ENCODE data around the gene ACTBL2.

ACTBL2 gene

DNA sequence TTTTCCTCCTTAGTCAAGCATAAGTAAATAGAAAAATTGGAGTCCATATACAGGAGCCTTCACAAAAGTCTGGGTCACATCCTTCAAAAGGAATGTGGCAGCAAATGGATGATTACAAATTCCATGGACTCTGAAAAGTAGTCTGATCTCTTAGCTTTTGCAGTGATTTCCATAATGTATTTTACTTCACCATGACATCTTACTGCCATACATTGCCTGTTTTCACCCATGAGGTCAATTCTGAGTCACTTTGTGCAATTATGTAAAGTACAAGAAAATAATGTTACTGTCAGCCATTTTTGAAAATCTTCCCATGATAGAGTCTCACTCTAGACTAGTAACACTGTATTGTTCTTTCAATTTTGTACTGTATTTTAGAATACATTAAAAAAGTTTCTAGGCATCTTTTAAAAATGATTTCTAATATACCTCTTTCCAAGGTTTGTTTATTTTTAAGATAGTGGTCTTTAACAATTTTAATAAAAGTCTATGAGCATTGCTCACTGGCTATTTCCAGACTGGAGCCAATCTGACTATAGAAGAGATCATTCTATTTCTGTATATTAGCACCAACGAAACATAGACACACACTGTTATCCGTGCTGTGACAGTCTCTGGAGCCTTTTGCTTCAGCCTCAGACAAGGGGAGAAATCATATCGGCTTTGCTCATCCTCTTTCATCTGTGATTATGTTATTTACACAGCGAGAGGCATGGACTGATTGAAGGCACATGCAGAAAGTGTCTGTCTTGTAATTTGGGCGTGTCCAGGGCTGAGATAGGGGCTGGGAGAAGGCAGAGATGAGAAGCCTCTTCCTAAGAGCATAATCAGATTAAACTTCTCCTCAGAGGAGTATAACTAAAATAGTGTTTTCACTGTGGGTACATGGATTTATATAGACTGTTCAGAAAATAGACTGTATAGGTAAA is 22.9 kb upstream of the ACTBL2 start:
- Histone ChIP-seq H3K9me3 (ENCODE audit: control insufficient read depth, insufficient read depth, low read length) (no peaks in the 10 kb centered on the region), H3K27me3 (ENCODE audit: control insufficient read depth, insufficient read depth, low read length) (no peaks in the 10 kb centered on the region), H3K36me3 (ENCODE audit: control insufficient read depth, insufficient read depth, low read length) (no peaks in the 10 kb centered on the region), H3K4me3 (ENCODE audit: low read depth, low read length) (no peak overlapping the region), H3K9ac (ENCODE audit: low read depth, low read length) (no peak overlapping the region), H3K4me1 (ENCODE audit: control insufficient read depth, insufficient read depth, low read length) (no peaks in the 10 kb centered on the region)

DNA sequence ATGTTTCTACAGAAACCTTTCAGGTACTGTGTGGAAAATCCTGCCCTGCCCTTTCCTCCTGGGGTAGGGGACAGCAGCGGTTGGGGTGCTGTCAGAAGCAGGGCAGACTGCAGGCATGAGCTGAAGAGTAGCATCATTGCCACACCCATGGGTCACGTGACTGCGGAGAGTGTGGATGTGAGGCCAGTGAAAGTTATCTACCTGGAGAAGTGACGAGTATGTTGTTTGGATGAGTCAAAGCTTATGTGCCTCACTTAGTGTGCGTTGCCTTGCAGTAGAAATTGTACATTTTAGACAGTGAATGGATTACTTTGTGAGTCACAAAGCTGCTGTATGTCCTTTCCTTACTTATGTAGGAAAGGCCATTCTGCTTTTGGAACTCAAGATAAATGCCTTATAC is 21.7 kb upstream of the ACTBL2 start:
- Histone ChIP-seq H3K36me3 (ENCODE audit: control insufficient read depth, insufficient read depth, low read length) (no peaks in the 10 kb centered on the region), H3K9ac (ENCODE audit: low read depth, low read length) (no peak overlapping the region), H3K9me3 (ENCODE audit: control insufficient read depth, insufficient read depth, low read length) (no peaks in the 10 kb centered on the region), H3K4me1 (ENCODE audit: control insufficient read depth, insufficient read depth, low read length) (no peaks in the 10 kb centered on the region), H3K27me3 (ENCODE audit: control insufficient read depth, insufficient read depth, low read length) (no peaks in the 10 kb centered on the region), H3K4me3 (ENCODE audit: low read depth, low read length) (no peak overlapping the region)

GRCh38 chr5:57503433-57503832 is 20.8 kb upstream of the ACTBL2 start:
- no peak overlapping the region for H3K4me3 ChIP-seq (ENCODE audit: low read depth, low read length)

GRCh38 chr5:57501414-57502201 is 19.0 kb upstream of the ACTBL2 start:
- H3K4me3 ChIP-seq (ENCODE audit: low read depth, low read length), result no peak overlapping the region
- H3K9me3 ChIP-seq (ENCODE audit: control insufficient read depth, insufficient read depth, low read length), result no peaks in the 10 kb centered on the region
- H3K4me1 ChIP-seq (ENCODE audit: control insufficient read depth, insufficient read depth, low read length), result no peaks in the 10 kb centered on the region
- no peaks in the 10 kb centered on the region for H3K36me3 ChIP-seq (ENCODE audit: control insufficient read depth, insufficient read depth, low read length)
- H3K9ac ChIP-seq (ENCODE audit: low read depth, low read length), result no peak overlapping the region
- H3K27me3 ChIP-seq (ENCODE audit: control insufficient read depth, insufficient read depth, low read length), result peaks cover 3% of the 10 kb centered on the region

More at GRCh38 chr5:57503433-57503832, 20.8 kb upstream of the ACTBL2 start:
- Histone ChIP-seq H3K27me3 (ENCODE audit: control insufficient read depth, insufficient read depth, low read length) (peaks cover 3% of the 10 kb centered on the region), H3K9me3 (ENCODE audit: control insufficient read depth, insufficient read depth, low read length) (no peaks in the 10 kb centered on the region), H3K4me1 (ENCODE audit: control insufficient read depth, insufficient read depth, low read length) (no peaks in the 10 kb centered on the region), H3K36me3 (ENCODE audit: control insufficient read depth, insufficient read depth, low read length) (no peaks in the 10 kb centered on the region), H3K9ac (ENCODE audit: low read depth, low read length) (no peak overlapping the region)

DNA sequence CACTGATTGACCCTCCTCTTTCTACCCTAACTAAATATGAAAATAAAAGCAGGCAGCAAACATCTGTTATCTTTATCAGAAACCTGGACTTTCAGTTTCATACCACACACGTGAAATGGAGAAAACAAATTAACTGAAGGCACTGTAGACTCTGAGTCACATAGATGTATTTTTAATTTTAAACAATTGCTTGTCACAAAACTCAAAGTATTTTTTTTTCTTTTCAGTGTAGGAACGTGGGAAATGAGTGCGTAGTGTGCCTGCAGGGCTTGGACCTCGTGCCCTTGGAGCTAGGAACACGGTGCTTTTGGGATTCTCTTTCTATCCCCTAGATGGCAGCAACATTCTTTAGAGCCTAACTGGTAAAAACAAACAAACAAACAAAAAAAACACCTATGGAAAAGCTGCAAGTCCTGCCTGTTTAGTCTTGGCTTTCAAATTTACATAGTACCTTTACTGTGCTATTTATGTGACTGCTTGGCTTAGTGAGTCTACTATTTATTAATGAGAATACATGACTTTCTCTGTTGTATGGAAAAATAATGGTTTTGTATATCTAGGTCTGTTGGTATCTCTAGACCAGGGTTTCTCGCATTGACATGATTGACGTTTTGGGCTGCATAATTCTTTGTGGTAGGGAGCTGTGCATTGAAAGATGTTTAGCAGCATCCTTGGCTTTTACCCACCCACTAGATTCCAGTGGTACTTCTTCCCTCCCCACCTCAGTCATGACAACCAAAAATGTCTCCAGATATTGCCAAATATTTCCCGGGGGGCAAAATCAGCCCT is 16.8 kb upstream of the ACTBL2 start:
- H3K9ac ChIP-seq (ENCODE audit: low read depth, low read length), result no peak overlapping the region
- H3K4me1 ChIP-seq (ENCODE audit: control insufficient read depth, insufficient read depth, low read length), result no peaks in the 10 kb centered on the region
- H3K36me3 ChIP-seq (ENCODE audit: control insufficient read depth, insufficient read depth, low read length), result no peaks in the 10 kb centered on the region
- H3K27me3 ChIP-seq (ENCODE audit: control insufficient read depth, insufficient read depth, low read length), result peaks cover 3% of the 10 kb centered on the region
- no peak overlapping the region for H3K4me3 ChIP-seq (ENCODE audit: low read depth, low read length)
- H3K9me3 ChIP-seq (ENCODE audit: control insufficient read depth, insufficient read depth, low read length), result no peaks in the 10 kb centered on the region

DNA sequence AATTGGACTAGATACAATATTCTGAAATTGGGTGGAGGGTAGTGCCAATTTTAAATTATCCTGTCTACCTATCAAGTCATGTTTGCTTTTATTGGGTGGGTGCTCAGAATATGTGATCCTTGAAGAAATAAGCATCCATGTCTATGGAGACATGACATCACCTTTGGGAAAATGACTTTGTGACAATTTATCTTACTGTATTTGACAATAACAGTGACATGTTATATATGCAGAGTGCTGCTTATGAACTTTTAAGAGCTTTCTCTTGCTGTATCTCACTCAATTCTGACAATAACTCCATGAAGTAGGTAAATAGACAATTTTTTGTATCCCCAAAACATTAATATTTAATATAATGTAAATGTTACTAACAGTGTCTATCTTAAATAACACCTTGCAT is 15.1 kb upstream of the ACTBL2 start:
- Histone ChIP-seq H3K4me3 (ENCODE audit: low read depth, low read length) (no peak overlapping the region), H3K9ac (ENCODE audit: low read depth, low read length) (no peak overlapping the region), H3K36me3 (ENCODE audit: control insufficient read depth, insufficient read depth, low read length) (no peaks in the 10 kb centered on the region), H3K9me3 (ENCODE audit: control insufficient read depth, insufficient read depth, low read length) (no peaks in the 10 kb centered on the region), H3K4me1 (ENCODE audit: control insufficient read depth, insufficient read depth, low read length) (no peaks in the 10 kb centered on the region), H3K27me3 (ENCODE audit: control insufficient read depth, insufficient read depth, low read length) (peaks cover 3% of the 10 kb centered on the region)

DNA sequence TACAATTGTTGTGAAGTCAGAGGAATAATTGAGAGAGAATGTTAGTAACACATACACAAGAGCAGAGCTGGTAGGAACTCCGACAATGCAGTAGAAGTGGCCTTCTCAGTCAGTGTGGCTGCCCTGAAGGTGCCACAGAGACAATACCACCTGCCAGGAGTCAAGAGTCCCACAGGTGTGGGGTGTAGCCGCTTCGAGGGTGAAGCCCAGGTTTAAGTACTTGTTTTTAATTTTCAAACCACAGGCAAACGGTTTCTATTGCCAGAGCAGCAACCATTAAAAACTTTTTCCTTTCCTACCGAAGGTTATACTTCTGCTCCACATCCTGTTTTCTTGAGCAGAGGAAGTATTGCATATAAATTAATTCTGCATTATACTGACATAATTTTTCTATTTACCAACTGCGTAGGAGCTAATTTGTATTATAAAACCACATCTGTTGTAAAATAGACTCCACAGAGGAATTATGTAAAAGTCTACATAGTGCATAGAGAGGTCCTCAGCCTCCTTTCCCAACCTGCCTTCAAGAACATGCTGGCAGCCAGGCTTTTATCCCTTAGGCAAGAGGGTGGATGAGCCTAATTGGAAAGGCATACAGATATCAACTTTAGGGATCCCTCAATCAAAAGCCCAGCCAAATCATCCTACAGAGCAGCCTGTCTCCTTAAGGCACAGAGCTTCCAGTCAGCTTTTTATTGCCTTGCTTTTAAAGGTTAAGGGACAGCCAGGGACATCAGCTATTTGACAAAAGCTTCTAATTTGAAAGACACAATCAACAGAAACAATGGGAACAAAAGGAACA is 12.9 kb upstream of the ACTBL2 start:
- Histone ChIP-seq H3K9ac (ENCODE audit: low read depth, low read length) (no peak overlapping the region), H3K36me3 (ENCODE audit: control insufficient read depth, insufficient read depth, low read length) (no peaks in the 10 kb centered on the region), H3K4me1 (ENCODE audit: control insufficient read depth, insufficient read depth, low read length) (no peaks in the 10 kb centered on the region), H3K9me3 (ENCODE audit: control insufficient read depth, insufficient read depth, low read length) (no peaks in the 10 kb centered on the region), H3K27me3 (ENCODE audit: control insufficient read depth, insufficient read depth, low read length) (peaks cover 3% of the 10 kb centered on the region), H3K4me3 (ENCODE audit: low read depth, low read length) (no peak overlapping the region)

GRCh38 chr5:57494104-57495098 is 11.8 kb upstream of the ACTBL2 start:
- Histone ChIP-seq H3K4me3 (ENCODE audit: low read depth, low read length) (no peak overlapping the region), H3K9me3 (ENCODE audit: control insufficient read depth, insufficient read depth, low read length) (no peaks in the 10 kb centered on the region), H3K36me3 (ENCODE audit: control insufficient read depth, insufficient read depth, low read length) (no peaks in the 10 kb centered on the region), H3K9ac (ENCODE audit: low read depth, low read length) (no peak overlapping the region), H3K27me3 (ENCODE audit: control insufficient read depth, insufficient read depth, low read length) (peaks cover 3% of the 10 kb centered on the region), H3K4me1 (ENCODE audit: control insufficient read depth, insufficient read depth, low read length) (no peaks in the 10 kb centered on the region)

DNA sequence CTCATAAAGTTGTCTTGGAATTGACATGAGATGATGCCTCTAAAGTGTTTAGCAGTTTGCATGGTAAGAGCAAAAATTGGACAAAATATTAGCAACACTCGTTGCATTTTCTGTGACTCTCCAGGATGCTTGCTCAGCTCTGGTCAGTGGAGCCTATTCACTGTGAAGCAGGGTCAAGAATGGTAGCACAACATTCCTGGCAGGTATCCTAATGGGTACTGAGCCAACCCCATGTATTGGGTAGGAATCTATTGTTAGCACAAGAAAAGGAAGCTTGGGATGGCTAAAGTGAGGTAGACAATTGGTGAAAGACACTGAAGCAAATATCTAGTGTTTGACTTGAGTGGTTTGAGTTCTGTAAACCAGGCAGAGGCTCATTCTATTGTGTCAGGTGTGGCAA is 10.4 kb upstream of the ACTBL2 start:
- Histone ChIP-seq H3K27me3 (ENCODE audit: control insufficient read depth, insufficient read depth, low read length) (no peaks in the 10 kb centered on the region), H3K4me3 (ENCODE audit: low read depth, low read length) (no peak overlapping the region), H3K9ac (ENCODE audit: low read depth, low read length) (no peak overlapping the region), H3K36me3 (ENCODE audit: control insufficient read depth, insufficient read depth, low read length) (no peaks in the 10 kb centered on the region), H3K9me3 (ENCODE audit: control insufficient read depth, insufficient read depth, low read length) (no peaks in the 10 kb centered on the region), H3K4me1 (ENCODE audit: control insufficient read depth, insufficient read depth, low read length) (no peaks in the 10 kb centered on the region)

GRCh38 chr5:57492632-57493031 is 10.0 kb upstream of the ACTBL2 start:
- Histone ChIP-seq H3K27me3 (ENCODE audit: control insufficient read depth, insufficient read depth, low read length) (no peaks in the 10 kb centered on the region), H3K4me1 (ENCODE audit: control insufficient read depth, insufficient read depth, low read length) (no peaks in the 10 kb centered on the region), H3K9me3 (ENCODE audit: control insufficient read depth, insufficient read depth, low read length) (no peaks in the 10 kb centered on the region), H3K36me3 (ENCODE audit: control insufficient read depth, insufficient read depth, low read length) (no peaks in the 10 kb centered on the region), H3K9ac (ENCODE audit: low read depth, low read length) (no peak overlapping the region), H3K4me3 (ENCODE audit: low read depth, low read length) (no peak overlapping the region)

All from iPS-15b (cell line).